ENCODE results near the gene TLR10.
A peak's percentile ranks its signal among the peaks of the same experiment; 100 is the strongest.

The TLR10 gene

DNA sequence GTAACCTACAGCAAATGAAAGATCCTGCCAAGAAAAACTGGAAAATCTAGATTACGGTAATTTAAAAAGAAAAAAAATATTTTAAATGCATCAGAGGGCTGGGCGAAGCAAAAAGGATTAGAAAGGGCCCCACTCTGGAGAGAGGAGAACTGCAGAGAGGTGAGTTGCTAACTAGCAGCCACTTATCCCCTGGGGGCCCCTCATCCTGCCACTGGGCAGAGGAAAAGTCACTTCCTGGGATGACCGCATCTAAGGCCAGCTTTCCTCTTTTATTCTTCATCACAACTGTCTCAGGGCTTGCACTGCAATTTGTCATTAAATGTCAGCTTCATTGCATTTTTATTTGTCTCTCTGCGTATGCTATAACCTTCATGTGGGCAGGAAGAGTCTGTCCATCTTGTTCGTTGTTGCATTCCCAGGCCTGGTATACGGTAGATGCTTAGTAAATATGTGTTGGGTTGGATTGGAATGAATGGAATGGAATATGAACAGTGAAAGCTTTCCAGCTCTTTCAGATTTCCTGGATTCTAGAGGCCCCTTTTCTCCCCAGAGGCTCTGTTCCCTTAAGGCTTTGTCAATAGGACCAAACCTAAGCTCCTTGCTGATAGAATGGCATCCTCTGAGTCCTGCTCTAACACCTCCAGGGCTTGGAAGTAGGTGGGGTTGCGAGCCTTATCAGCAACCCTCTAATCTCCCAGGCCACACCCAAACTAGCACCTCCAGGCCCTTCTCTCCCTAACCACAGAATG lies 58.9 kb downstream of the TLR10 start:
- Histone ChIP-seq H3K9me2 (replicated peaks; ENCODE audit: low read depth, low read length) (no peaks in the 10 kb centered on the region), H3K4me2 (ENCODE audit: low read depth, low read length, poor library complexity, severe bottlenecking) (peak overlapping the region; percentile 18), H4K20me1 (ENCODE audit: insufficient read depth, low read length, poor library complexity, severe bottlenecking) (no peaks in the 10 kb centered on the region), H3K4me1 (ENCODE audit: insufficient read depth, low read length, poor library complexity, severe bottlenecking) (peaks cover 8% of the 10 kb centered on the region), H3K36me3 (ENCODE audit: insufficient read depth, low read length) (no peaks in the 10 kb centered on the region), H3K9me3 (ENCODE audit: insufficient read depth, low read depth, low read length) (no peaks in the 10 kb centered on the region), H3K4me3 (ENCODE audit: low read length, poor library complexity, severe bottlenecking) (no peak overlapping the region), H3K9ac (ENCODE audit: low read depth, low read length, poor library complexity, severe bottlenecking) (no peak overlapping the region), H3F3A (ENCODE audit: low read depth) (no peaks in the 10 kb centered on the region), H3K79me2 (ENCODE audit: insufficient read depth, low read length) (no peaks in the 10 kb centered on the region), H3K27me3 (ENCODE audit: insufficient read depth, low read length, poor library complexity, severe bottlenecking) (no peaks in the 10 kb centered on the region), H2AFZ (ENCODE audit: low read length) (no peak overlapping the region)
- TF ChIP-seq, protein P1, sequence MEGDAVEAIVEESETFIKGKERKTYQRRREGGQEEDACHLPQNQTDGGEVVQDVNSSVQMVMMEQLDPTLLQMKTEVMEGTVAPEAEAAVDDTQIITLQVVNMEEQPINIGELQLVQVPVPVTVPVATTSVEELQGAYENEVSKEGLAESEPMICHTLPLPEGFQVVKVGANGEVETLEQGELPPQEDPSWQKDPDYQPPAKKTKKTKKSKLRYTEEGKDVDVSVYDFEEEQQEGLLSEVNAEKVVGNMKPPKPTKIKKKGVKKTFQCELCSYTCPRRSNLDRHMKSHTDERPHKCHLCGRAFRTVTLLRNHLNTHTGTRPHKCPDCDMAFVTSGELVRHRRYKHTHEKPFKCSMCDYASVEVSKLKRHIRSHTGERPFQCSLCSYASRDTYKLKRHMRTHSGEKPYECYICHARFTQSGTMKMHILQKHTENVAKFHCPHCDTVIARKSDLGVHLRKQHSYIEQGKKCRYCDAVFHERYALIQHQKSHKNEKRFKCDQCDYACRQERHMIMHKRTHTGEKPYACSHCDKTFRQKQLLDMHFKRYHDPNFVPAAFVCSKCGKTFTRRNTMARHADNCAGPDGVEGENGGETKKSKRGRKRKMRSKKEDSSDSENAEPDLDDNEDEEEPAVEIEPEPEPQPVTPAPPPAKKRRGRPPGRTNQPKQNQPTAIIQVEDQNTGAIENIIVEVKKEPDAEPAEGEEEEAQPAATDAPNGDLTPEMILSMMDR (conservative IDR thresholded peaks at IDR 0.05; ENCODE audit: low read length), result no peak
- no peak for TF ChIP-seq EZH2phosphoT487 (IDR thresholded peaks at IDR 0.05; ENCODE audit: borderline replicate concordance)

DNA sequence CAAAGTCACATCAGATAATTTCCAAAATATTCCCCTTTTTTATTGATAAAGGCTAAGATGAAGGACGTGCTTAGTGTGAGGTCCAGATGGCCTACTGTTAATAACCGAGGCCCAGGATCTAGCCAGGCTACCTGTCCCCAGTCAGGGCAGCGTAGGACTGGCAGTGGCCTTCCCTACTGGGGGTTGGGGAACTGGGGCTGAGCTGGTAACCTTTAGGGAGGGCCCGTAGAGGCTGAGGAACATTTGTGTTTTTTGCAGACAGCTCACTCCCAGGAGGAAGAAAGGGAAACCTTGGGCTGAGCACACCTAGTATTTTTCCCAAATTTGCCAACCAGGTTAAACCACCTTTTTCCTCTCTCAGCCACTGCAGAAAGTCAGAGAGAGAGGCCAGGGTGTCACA lies 59.7 kb downstream of the TLR10 start:
- Histone ChIP-seq H3K9me2 (replicated peaks; ENCODE audit: low read depth, low read length) (no peaks in the 10 kb centered on the region), H3K4me2 (ENCODE audit: low read depth, low read length, poor library complexity, severe bottlenecking) (no peak overlapping the region), H4K20me1 (ENCODE audit: insufficient read depth, low read length, poor library complexity, severe bottlenecking) (no peaks in the 10 kb centered on the region), H3K27me3 (ENCODE audit: insufficient read depth, low read length, poor library complexity, severe bottlenecking) (no peaks in the 10 kb centered on the region), H3K79me2 (ENCODE audit: insufficient read depth, low read length) (no peaks in the 10 kb centered on the region), H2AFZ (ENCODE audit: low read length) (no peak overlapping the region), H3K9ac (ENCODE audit: low read depth, low read length, poor library complexity, severe bottlenecking) (no peak overlapping the region), H3K36me3 (ENCODE audit: insufficient read depth, low read length) (no peaks in the 10 kb centered on the region), H3F3A (ENCODE audit: low read depth) (no peaks in the 10 kb centered on the region), H3K4me3 (ENCODE audit: low read length, poor library complexity, severe bottlenecking) (no peak overlapping the region), H3K4me1 (ENCODE audit: insufficient read depth, low read length, poor library complexity, severe bottlenecking) (peaks cover 8% of the 10 kb centered on the region), H3K9me3 (ENCODE audit: insufficient read depth, low read depth, low read length) (no peaks in the 10 kb centered on the region)
- TF ChIP-seq, protein P1 (conservative IDR thresholded peaks at IDR 0.05; ENCODE audit: low read length), result no peak
- no peak for TF ChIP-seq EZH2phosphoT487 (IDR thresholded peaks at IDR 0.05; ENCODE audit: borderline replicate concordance)
